NCI-H748 (cell line): ENCODE data around the gene DNASE1L3.
"Not testable (repeated sequence)": the region's sequence is repeated elsewhere in the genome, so short reads cannot be mapped to it uniquely, and the experiment has no call there.

ENCODE experiments used
- DNase-seq: peaks from one replicate; lab custom pipeline; 2025; ENCODE audit not compliant: unreplicated experiment; lab: John Stamatoyannopoulos, UW

Gene DNASE1L3

GRCh38 chr3:58236527-58237237 is 25.9 kb upstream of the DNASE1L3 start:
- no peak for DNase-seq

GRCh38 chr3:58235970-58236369 is 25.2 kb upstream of the DNASE1L3 start:
- DNase-seq = no peak

- no peak for DNase-seq
Measured at GRCh38 chr3:58234516-58234931, 23.8 kb upstream of the DNASE1L3 start.

GRCh38 chr3:58231666-58232065 is 20.9 kb upstream of the DNASE1L3 start:
- DNase-seq = no peak

- no peak for DNase-seq
Measured at GRCh38 chr3:58230876-58231552, 20.2 kb upstream of the DNASE1L3 start.

GRCh38 chr3:58227933-58228332 is 17.2 kb upstream of the DNASE1L3 start:
- DNase-seq = not testable (repeated sequence)

GRCh38 chr3:58223855-58224254 is 13.1 kb upstream of the DNASE1L3 start:
- DNase-seq = no peak

GRCh38 chr3:58222161-58222724 is 11.5 kb upstream of the DNASE1L3 start:
- no peak for DNase-seq

GRCh38 chr3:58218904-58219303 is 8.1 kb upstream of the DNASE1L3 start:
- DNase-seq = no peak

GRCh38 chr3:58217209-58217811 is 6.5 kb upstream of the DNASE1L3 start:
- DNase-seq = peak; percentile 59

- no peak for DNase-seq
Measured at GRCh38 chr3:58216496-58217195, 5.9 kb upstream of the DNASE1L3 start.

GRCh38 chr3:58215317-58216025 is 4.7 kb upstream of the DNASE1L3 start:
- no peak for DNase-seq

GRCh38 chr3:58214484-58215316 is 3.9 kb upstream of the DNASE1L3 start:
- no peak for DNase-seq

- no peak for DNase-seq
Measured at GRCh38 chr3:58209933-58210332, 839 bp downstream of the DNASE1L3 start.

GRCh38 chr3:58207954-58208353 is 2.8 kb downstream of the DNASE1L3 start:
- DNase-seq = no peak

- DNase-seq = no peak
Measured at GRCh38 chr3:58206406-58207011, 4.3 kb downstream of the DNASE1L3 start.

- DNase-seq = no peak
Measured at GRCh38 chr3:58205981-58206380, 4.8 kb downstream of the DNASE1L3 start.

- DNase-seq = no peak
Measured at GRCh38 chr3:58204720-58205119, 6.1 kb downstream of the DNASE1L3 start.

GRCh38 chr3:58203541-58203940 is 7.2 kb downstream of the DNASE1L3 start:
- no peak for DNase-seq
